Rectal smooth muscle tissue (tissue), 1 donor: ENCODE measurements around the gene FGF1.
A peak's percentile ranks its signal among the peaks of the same experiment; 100 is the strongest.

ENCODE experiments used
- H3K27ac ChIP-seq: one replicate; pipeline ENCODE4 v1.7.0; 2013; ENCODE audit warnings: low read depth, low read length, inconsistent platforms
- H3K27me3 ChIP-seq: one replicate; pipeline ENCODE4 v1.7.0; 2013; ENCODE audit warnings: low read length; ENCODE audit not compliant: control insufficient read depth, insufficient read depth
- H3K36me3 ChIP-seq: one replicate; pipeline ENCODE4 v1.7.0; 2013; ENCODE audit warnings: low read length; ENCODE audit not compliant: control insufficient read depth, insufficient read depth
- H3K4me1 ChIP-seq: one replicate; pipeline ENCODE4 v1.7.0; 2013; ENCODE audit warnings: low read length; ENCODE audit not compliant: control insufficient read depth, insufficient read depth
- H3K4me3 ChIP-seq: one replicate; pipeline ENCODE4 v1.7.0; 2013; ENCODE audit warnings: low read length
- H3K9ac ChIP-seq: one replicate; pipeline ENCODE4 v1.7.0; 2013; ENCODE audit warnings: low read length

Gene FGF1

GRCh38 chr5:142685418-142686209 is at the start of gene FGF1:
Gene FGF1 (minus strand): TSS chr5:142686090. CDS start chr5:142614127, 71,963 bp downstream.
- no peak within 1 kb of the TSS for H3K9ac ChIP-seq
- H3K4me1 ChIP-seq = peaks cover 22% of the 10 kb centered on the region
- peak within 1 kb of the TSS; percentile 4 for H3K4me3 ChIP-seq
- no peaks in the 10 kb centered on the region for H3K36me3 ChIP-seq
- H3K27ac ChIP-seq = peak within 1 kb of the TSS; percentile 65
- no peaks in the 10 kb centered on the region for H3K27me3 ChIP-seq

GRCh38 chr5:142727735-142728047 is 41.8 kb upstream of the FGF1 start:
- Histone ChIP-seq H3K36me3 (no peaks in the 10 kb centered on the region), H3K4me1 (no peaks in the 10 kb centered on the region), H3K9ac (no peak overlapping the region), H3K27ac (no peak overlapping the region), H3K4me3 (no peak overlapping the region), H3K27me3 (no peaks in the 10 kb centered on the region)

- Histone ChIP-seq H3K27ac (no peak overlapping the region), H3K4me1 (no peaks in the 10 kb centered on the region), H3K9ac (no peak overlapping the region), H3K27me3 (no peaks in the 10 kb centered on the region), H3K4me3 (no peak overlapping the region), H3K36me3 (no peaks in the 10 kb centered on the region)
These were observed 40.4 kb upstream of the FGF1 start for GRCh38 chr5:142726188-142726731.

GRCh38 chr5:142725231-142726187 is 39.6 kb upstream of the FGF1 start:
- Histone ChIP-seq H3K36me3 (no peaks in the 10 kb centered on the region), H3K27ac (no peak overlapping the region), H3K4me1 (no peaks in the 10 kb centered on the region), H3K9ac (no peak overlapping the region), H3K27me3 (no peaks in the 10 kb centered on the region), H3K4me3 (no peak overlapping the region)

- Histone ChIP-seq H3K27ac (no peak overlapping the region), H3K27me3 (no peaks in the 10 kb centered on the region), H3K4me1 (no peaks in the 10 kb centered on the region), H3K4me3 (no peak overlapping the region), H3K9ac (no peak overlapping the region), H3K36me3 (no peaks in the 10 kb centered on the region)
These were observed 38.9 kb upstream of the FGF1 start for GRCh38 chr5:142724821-142725220.

- no peak overlapping the region for H3K27ac ChIP-seq
These were observed 37.0 kb upstream of the FGF1 start for GRCh38 chr5:142722896-142723295.

GRCh38 chr5:142722146-142722545 is 36.3 kb upstream of the FGF1 start:
- peaks cover 3% of the 10 kb centered on the region for H3K27me3 ChIP-seq
- no peak overlapping the region for H3K27ac ChIP-seq
- H3K36me3 ChIP-seq = no peaks in the 10 kb centered on the region
- H3K4me1 ChIP-seq = peaks cover 4% of the 10 kb centered on the region
- H3K9ac ChIP-seq = no peak overlapping the region
- H3K4me3 ChIP-seq = no peak overlapping the region

More at GRCh38 chr5:142722896-142723295, 37.0 kb upstream of the FGF1 start:
- H3K4me3 ChIP-seq = no peak overlapping the region
- H3K27me3 ChIP-seq = peaks cover under 1% of the 10 kb centered on the region
- no peaks in the 10 kb centered on the region for H3K36me3 ChIP-seq
- H3K4me1 ChIP-seq = no peaks in the 10 kb centered on the region
- no peak overlapping the region for H3K9ac ChIP-seq

- Histone ChIP-seq H3K4me1 (peaks cover 4% of the 10 kb centered on the region), H3K9ac (no peak overlapping the region), H3K36me3 (no peaks in the 10 kb centered on the region), H3K4me3 (no peak overlapping the region), H3K27ac (no peak overlapping the region), H3K27me3 (peaks cover 3% of the 10 kb centered on the region)
These were observed 34.9 kb upstream of the FGF1 start for GRCh38 chr5:142720641-142721271.

- H3K4me1 ChIP-seq = peaks cover 4% of the 10 kb centered on the region
- H3K27ac ChIP-seq = no peak overlapping the region
- no peak overlapping the region for H3K9ac ChIP-seq
- no peaks in the 10 kb centered on the region for H3K36me3 ChIP-seq
- peaks cover 3% of the 10 kb centered on the region for H3K27me3 ChIP-seq
- no peak overlapping the region for H3K4me3 ChIP-seq
These were observed 34.0 kb upstream of the FGF1 start for GRCh38 chr5:142719836-142720370.

- peaks cover 3% of the 10 kb centered on the region for H3K27me3 ChIP-seq
- H3K27ac ChIP-seq = no peak overlapping the region
- no peaks in the 10 kb centered on the region for H3K36me3 ChIP-seq
- H3K9ac ChIP-seq = no peak overlapping the region
- no peak overlapping the region for H3K4me3 ChIP-seq
- H3K4me1 ChIP-seq = peaks cover 4% of the 10 kb centered on the region
These were observed 31.8 kb upstream of the FGF1 start for GRCh38 chr5:142717582-142718215.

- H3K4me1 ChIP-seq = peaks cover 4% of the 10 kb centered on the region
- no peak overlapping the region for H3K4me3 ChIP-seq
- no peaks in the 10 kb centered on the region for H3K36me3 ChIP-seq
- peaks cover 3% of the 10 kb centered on the region for H3K27me3 ChIP-seq
- no peak overlapping the region for H3K9ac ChIP-seq
- no peak overlapping the region for H3K27ac ChIP-seq
These were observed 31.1 kb upstream of the FGF1 start for GRCh38 chr5:142716963-142717362.
